KMS-11 (cell line): ENCODE results near the gene TEX48.

ENCODE experiments used
- H2AFZ ChIP-seq: fragments of 200-600 bp; sonication (generic); 2 replicates; pipeline ENCODE4 v1.6.1; 2016; ENCODE audit warnings: antibody characterized with exemption, mixed run types, low read depth
- H3K27ac ChIP-seq: fragments of 200-600 bp; sonication (generic); 2 replicates; pipeline ENCODE4 v1.6.1; 2016; ENCODE audit warnings: mild to moderate bottlenecking, mixed run types
- H3K27me3 ChIP-seq: fragments of 200-600 bp; sonication (generic); 2 replicates; pipeline ENCODE4 v1.6.1; 2017; ENCODE audit warnings: mild to moderate bottlenecking, low read depth, mixed run types, moderate library complexity; ENCODE audit not compliant: insufficient read depth
- H3K36me3 ChIP-seq: fragments of 200-600 bp; sonication (generic); 2 replicates; pipeline ENCODE4 v1.6.1; 2017; ENCODE audit warnings: mild to moderate bottlenecking, mixed run types; ENCODE audit not compliant: insufficient read depth
- H3K4me1 ChIP-seq: fragments of 200-600 bp; sonication (generic); 2 replicates; pipeline ENCODE4 v1.6.1; 2016; ENCODE audit warnings: mild to moderate bottlenecking, low read depth, mixed run types; ENCODE audit not compliant: poor library complexity, severe bottlenecking
- H3K4me2 ChIP-seq: fragments of 200-600 bp; sonication (generic); 2 replicates; pipeline ENCODE4 v1.7.0; 2016; ENCODE audit warnings: mild to moderate bottlenecking, mixed run types
- H3K4me3 ChIP-seq: fragments of 200-600 bp; sonication (generic); IDR thresholded peaks from 2 replicates; pipeline ENCODE4 v1.6.1; 2017; ENCODE audit warnings: low read depth, low read length, mixed read lengths; ENCODE audit not compliant: insufficient read depth
- H3K79me2 ChIP-seq: fragments of 200-600 bp; sonication (generic); 2 replicates; pipeline ENCODE4 v1.6.1; 2016; ENCODE audit warnings: low read depth, mixed run types; ENCODE audit not compliant: insufficient read depth
- H3K9ac ChIP-seq: fragments of 200-600 bp; sonication (generic); 2 replicates; pipeline ENCODE4 v1.6.1; 2016; ENCODE audit warnings: mild to moderate bottlenecking, mixed run types
- H4K20me1 ChIP-seq: fragments of 200-600 bp; sonication (generic); 2 replicates; pipeline ENCODE4 v1.6.1; 2016; ENCODE audit warnings: mild to moderate bottlenecking, mixed run types; ENCODE audit not compliant: insufficient read depth
- TF ChIP-seq, protein P1 (sequence below): fragments of 200-600 bp; sonication (generic); conservative IDR thresholded peaks from 2 replicates; pipeline ENCODE4 v1.6.1; 2017; ENCODE audit warnings: low read depth, mild to moderate bottlenecking, antibody characterized with exemption, low read length, moderate library complexity, mixed read lengths

The TEX48 gene

DNA sequence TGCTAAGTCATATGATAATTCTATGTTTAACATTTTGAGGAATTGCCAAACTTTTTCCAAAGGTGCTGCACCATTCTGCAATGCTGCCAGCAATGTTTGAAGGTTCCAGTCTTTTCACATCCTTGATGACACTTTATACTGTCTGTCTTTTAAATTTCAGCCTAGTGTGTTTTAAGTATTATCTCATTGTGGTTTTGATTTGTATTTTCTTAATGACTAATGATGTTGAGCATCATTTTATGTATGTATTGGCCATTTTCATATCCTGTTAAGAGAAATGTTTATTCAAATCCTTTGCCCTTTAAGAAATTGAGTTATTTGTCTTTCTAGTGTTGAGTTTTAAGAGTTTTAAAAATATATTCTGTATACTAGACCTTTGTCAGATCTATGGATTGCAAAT lies 5.0 kb upstream of the TEX48 start:
- Histone ChIP-seq H3K9ac (no peak overlapping the region), H3K4me1 (peaks cover 19% of the 10 kb centered on the region), H3K4me2 (no peak overlapping the region), H3K27me3 (peaks cover 10% of the 10 kb centered on the region; the same call in 1 of the 2 replicates), H3K4me3 (no peak overlapping the region), H3K27ac (no peak overlapping the region), H4K20me1 (no peaks in the 10 kb centered on the region), H3K36me3 (no peaks in the 10 kb centered on the region), H3K79me2 (no peaks in the 10 kb centered on the region), H2AFZ (no peak overlapping the region)
- TF ChIP-seq, protein P1, sequence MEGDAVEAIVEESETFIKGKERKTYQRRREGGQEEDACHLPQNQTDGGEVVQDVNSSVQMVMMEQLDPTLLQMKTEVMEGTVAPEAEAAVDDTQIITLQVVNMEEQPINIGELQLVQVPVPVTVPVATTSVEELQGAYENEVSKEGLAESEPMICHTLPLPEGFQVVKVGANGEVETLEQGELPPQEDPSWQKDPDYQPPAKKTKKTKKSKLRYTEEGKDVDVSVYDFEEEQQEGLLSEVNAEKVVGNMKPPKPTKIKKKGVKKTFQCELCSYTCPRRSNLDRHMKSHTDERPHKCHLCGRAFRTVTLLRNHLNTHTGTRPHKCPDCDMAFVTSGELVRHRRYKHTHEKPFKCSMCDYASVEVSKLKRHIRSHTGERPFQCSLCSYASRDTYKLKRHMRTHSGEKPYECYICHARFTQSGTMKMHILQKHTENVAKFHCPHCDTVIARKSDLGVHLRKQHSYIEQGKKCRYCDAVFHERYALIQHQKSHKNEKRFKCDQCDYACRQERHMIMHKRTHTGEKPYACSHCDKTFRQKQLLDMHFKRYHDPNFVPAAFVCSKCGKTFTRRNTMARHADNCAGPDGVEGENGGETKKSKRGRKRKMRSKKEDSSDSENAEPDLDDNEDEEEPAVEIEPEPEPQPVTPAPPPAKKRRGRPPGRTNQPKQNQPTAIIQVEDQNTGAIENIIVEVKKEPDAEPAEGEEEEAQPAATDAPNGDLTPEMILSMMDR = no peak

DNA sequence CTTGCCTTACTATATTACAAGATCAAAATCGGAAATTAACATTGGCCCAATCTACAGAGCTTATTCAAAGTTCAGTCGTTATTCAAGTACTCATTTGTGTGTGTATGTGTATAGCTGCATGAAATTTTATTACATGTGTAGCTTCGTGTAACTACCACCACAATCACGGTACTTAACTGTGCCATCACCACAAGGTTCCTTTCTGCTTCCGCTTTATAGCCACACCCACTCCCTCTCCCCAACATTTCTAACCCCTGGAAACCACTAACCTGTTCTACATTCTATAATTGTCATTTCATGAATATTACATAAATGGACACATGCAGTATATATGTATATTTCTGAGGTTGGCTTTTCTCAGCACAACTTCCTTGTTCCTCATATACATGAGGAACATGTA lies 4.0 kb upstream of the TEX48 start:
- no peak overlapping the region for H3K27ac ChIP-seq

DNA sequence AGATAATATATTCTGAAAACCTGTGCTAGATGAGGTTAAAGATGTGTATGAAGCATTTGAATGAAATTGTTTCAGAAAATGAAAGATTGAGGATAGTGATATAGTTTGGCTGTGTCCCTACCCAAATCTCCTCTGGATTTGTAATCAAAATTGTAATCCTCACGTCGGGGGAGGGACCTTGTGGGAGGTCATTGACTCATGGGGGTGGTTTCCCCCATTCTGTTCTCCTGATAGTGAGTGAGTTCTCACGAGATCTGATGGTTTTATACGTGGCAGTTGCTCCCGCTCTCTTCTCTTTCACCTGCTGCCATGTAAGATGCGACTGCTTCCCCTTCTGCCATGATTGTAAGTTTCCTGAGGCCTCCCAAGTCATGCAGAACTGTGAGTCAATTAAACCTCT lies 2.0 kb upstream of the TEX48 start:
- no peaks in the 10 kb centered on the region for H3K36me3 ChIP-seq
- H3K4me3 ChIP-seq = no peak overlapping the region
- peaks cover 4% of the 10 kb centered on the region for H3K4me1 ChIP-seq
- peaks cover 4% of the 10 kb centered on the region; the same call in 1 of the 2 replicates for H3K27me3 ChIP-seq
- no peaks in the 10 kb centered on the region for H4K20me1 ChIP-seq
- H3K27ac ChIP-seq = no peak overlapping the region
- TF ChIP-seq, protein P1 = no peak
- no peaks in the 10 kb centered on the region for H3K79me2 ChIP-seq
- H2AFZ ChIP-seq = no peak overlapping the region
- no peak overlapping the region for H3K9ac ChIP-seq
- no peak overlapping the region for H3K4me2 ChIP-seq

More for the DNA sequence above, 4.0 kb upstream of the TEX48 start:
- H4K20me1 ChIP-seq = no peaks in the 10 kb centered on the region
- no peak overlapping the region for H3K4me3 ChIP-seq
- H3K4me1 ChIP-seq = peaks cover 13% of the 10 kb centered on the region
- H3K36me3 ChIP-seq = no peaks in the 10 kb centered on the region
- H3K9ac ChIP-seq = no peak overlapping the region
- no peak overlapping the region for H3K4me2 ChIP-seq
- H3K79me2 ChIP-seq = no peaks in the 10 kb centered on the region
- H2AFZ ChIP-seq = no peak overlapping the region
- H3K27me3 ChIP-seq = peaks cover 4% of the 10 kb centered on the region; the same call in 1 of the 2 replicates
- TF ChIP-seq, protein P1 = no peak

DNA sequence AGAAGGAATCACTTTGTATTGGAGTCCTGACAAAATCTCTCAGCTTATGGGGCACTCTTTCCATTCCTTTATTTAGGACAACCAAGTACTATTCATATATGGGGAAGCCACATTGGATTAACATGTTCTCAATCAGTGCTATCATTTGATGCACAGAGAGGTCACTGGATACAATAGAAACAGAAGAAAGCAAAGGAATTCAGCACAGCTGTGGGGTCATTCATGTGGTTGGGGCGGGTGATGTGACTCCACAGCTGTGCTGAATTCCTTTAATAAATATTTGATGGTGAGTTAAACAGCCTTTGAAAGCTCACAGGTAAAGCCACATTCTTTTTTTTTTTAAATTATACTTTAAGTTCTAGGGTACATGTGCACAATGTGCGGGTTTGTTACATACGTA lies 854 bp upstream of the TEX48 start:
- no peak overlapping the region for H3K9ac ChIP-seq
- no peaks in the 10 kb centered on the region for H3K79me2 ChIP-seq
- H3K27ac ChIP-seq = no peak overlapping the region
- H3K36me3 ChIP-seq = no peaks in the 10 kb centered on the region
- H3K4me2 ChIP-seq = no peak overlapping the region
- TF ChIP-seq, protein P1 = no peak
- no peaks in the 10 kb centered on the region for H3K27me3 ChIP-seq
- H2AFZ ChIP-seq = no peak overlapping the region
- no peak overlapping the region for H3K4me3 ChIP-seq
- H4K20me1 ChIP-seq = no peaks in the 10 kb centered on the region
- H3K4me1 ChIP-seq = peaks cover 4% of the 10 kb centered on the region
